KOPT-K1 (cell line): ENCODE data around the gene PARP11.
"Not testable (repeated sequence)": the region's sequence is repeated elsewhere in the genome, so short reads cannot be mapped to it uniquely, and the experiment has no call there.

Experiments
- H3K27ac ChIP-seq: fragments of 200-600 bp; sonication (generic); 2 replicates; pipeline ENCODE4 v1.5.1; 2016; ENCODE audit warnings: antibody characterized with exemption, mild to moderate bottlenecking, low read depth, low read length; ENCODE audit not compliant: poor library complexity, severe bottlenecking
- H3K36me3 ChIP-seq: fragments of 200-600 bp; sonication (generic); 2 replicates; pipeline ENCODE4 v1.5.1; 2017; ENCODE audit warnings: antibody characterized with exemption, mild to moderate bottlenecking, low read length, moderate library complexity; ENCODE audit not compliant: insufficient read depth
- H3K9me3 ChIP-seq: fragments of 200-600 bp; sonication (generic); 2 replicates; pipeline ENCODE4 v1.5.1; 2017; ENCODE audit warnings: antibody characterized with exemption, low read length, mild to moderate bottlenecking; ENCODE audit not compliant: insufficient read depth, poor library complexity, severe bottlenecking

PARP11 gene

DNA sequence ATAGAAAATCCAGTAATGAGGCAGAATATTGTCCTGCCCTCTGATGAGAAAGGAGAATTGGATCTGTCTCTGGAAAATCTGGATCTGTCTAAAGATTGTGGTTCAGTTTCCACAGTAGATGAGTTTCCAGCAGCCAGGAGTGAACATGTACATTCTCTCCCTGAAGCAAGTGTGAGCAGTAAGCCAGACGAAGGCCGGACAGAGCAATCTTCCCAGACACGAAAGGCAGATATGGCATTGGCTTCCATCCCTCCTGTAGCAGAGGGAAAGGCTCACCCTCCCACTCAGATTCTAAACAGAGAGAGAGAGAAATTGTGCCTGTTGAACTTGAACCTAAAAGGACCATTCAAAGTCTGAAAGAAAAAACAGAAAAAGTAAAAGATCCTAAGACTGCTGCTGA lies 31.4 kb downstream of the PARP11 start:
- H3K27ac ChIP-seq, result no peak overlapping the region
- H3K36me3 ChIP-seq, result no peaks in the 10 kb centered on the region; the same call in 1 of the 2 replicates
- H3K9me3 ChIP-seq, result peaks cover 1% of the 10 kb centered on the region

DNA sequence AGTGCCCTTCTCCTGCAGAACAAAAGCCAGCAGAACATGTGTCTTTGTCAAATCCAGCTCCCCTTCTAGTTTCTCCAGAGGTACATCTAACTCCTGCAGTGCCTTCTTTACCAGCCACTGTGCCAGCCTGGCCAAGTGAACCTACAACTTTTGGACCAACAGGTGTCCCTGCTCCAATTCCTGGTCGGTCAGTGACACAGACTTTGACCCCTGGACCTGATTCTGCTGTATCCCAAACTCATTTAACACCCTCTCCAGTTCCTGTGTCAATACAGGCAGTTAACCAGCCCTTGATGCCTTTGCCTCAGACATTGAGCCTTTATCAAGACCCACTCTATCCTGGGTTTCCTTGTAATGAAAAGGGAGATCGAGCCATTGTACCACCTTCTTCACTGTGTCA lies 32.4 kb downstream of the PARP11 start:
- H3K27ac ChIP-seq, H3K9me3 ChIP-seq, H3K36me3 ChIP-seq: not testable (repeated sequence)

DNA sequence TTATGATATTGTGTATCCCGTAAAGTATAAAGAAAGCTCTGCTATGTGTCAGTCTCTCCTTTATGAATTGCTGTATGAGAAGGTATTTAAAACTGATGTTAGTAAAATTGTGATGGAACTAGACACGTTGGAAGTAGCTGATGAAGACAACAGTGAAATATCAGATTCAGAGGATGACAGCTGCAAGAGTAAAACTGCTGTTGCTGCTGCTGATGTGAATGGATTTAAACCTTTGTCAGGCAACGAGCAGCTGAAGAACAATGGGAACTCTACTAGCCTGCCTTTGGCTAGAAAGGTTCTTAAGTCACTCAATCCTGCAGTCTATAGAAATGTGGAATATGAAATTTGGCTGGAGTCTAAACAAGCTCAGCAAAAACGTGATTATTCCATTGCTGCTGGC lies 33.5 kb downstream of the PARP11 start:
- H3K9me3 ChIP-seq, H3K27ac ChIP-seq, H3K36me3 ChIP-seq: not testable (repeated sequence)

DNA sequence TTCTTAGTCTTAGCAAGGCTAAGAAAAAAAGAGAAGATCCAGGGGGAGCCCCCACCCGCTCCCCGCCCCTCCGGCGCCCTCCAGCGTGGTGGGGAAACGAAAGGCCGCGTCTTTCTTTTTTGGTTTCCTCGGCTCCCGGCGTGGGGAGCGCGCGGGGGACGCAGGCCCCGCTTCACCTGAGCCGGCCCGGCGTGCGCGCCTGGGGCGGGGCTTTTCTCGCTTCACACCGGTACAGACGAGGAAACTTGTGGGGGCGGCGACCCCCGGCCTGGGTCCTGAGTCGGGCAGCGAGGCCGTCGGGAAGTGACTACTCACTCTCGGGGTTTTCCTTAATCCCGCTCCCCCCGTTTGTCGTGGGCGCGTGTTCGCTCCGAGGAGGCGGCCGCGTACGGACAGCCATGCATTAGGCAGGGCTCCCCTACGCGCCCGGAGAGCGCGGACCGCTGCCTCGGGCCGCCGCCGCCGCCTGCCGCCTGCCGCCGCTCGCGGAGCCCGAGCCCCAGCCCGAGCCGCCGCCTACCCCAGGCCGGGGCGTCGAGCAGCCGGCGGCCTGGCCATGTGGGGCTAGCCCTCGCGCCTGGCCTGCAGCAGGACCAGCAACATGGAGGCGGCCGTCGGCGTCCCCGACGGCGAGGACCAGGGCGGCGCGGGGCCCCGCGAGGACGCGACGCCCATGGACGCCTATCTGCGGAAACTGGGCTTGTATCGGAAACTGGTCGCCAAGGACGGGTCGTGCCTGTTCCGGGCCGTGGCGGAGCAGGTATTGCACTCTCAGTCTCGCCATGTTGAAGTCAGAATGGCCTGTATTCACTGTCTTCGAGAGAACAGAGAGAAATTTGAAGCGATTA lies 34.3 kb downstream of the PARP11 start:
- H3K9me3 ChIP-seq, H3K36me3 ChIP-seq, H3K27ac ChIP-seq: not testable (repeated sequence)

DNA sequence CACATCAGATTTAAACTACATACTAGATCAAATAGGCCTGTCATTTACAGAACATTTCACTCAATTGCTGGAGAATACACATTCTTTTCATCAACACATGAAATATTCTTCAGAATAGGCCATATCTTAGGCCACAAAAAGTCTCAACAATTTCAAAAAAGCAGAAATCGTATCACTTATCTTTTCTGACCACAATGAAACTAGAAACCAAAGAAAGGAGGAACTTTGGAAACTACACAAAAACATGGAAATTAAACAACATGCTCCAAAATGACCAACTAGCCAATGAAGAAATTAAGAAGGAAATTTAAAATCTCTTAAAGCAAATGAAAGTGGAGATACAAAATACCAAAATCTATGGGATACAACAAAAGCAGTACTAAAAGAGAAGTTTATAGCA lies 35.1 kb downstream of the PARP11 start:
- Histone ChIP-seq H3K9me3 (peaks cover 4% of the 10 kb centered on the region), H3K36me3 (no peaks in the 10 kb centered on the region; the same call in 1 of the 2 replicates), H3K27ac (no peak overlapping the region)

DNA sequence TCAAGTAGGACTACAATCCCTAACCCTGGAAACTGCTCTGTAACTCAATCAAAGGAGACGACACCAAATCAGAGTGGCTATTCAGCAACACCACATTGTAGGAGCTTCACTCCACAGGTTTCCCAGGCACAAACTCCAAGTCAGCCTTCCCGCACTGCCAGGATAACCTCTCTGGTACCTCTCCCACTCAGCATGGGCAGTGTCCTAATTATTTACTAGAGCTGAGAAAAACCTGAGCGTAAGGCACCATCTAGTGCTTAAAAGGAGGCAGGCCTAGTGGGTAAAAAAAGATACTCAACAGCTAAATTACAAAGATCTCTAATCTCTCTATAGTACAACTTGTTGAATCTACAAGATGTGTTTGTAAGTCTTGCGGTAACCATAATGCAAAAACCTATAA lies 36.1 kb downstream of the PARP11 start:
- Histone ChIP-seq H3K9me3 (peaks cover 4% of the 10 kb centered on the region), H3K36me3 (no peaks in the 10 kb centered on the region; the same call in 1 of the 2 replicates)

DNA sequence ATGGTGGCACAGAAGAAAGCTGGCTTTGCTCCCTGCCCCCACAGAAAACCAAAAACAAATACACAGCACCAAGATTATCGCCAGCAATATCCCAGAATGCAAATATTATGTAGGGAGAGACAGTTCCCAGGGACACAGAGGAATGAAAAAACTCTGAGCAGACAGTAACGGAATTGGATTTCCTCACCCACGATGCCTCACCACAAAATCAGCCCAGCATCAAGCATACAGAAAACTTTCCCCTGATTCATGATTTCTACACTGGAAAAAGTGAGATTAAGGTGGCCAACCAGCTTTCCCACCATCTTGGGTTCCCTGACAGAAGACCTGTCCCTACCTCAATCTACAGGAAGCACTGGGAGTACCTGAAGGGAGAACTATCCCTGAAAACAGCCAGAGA lies 36.6 kb downstream of the PARP11 start:
- Histone ChIP-seq H3K36me3 (no peaks in the 10 kb centered on the region; the same call in 1 of the 2 replicates), H3K9me3 (peaks cover 4% of the 10 kb centered on the region), H3K27ac (no peak overlapping the region)

More for the DNA sequence above, 36.1 kb downstream of the PARP11 start:
- no peak overlapping the region for H3K27ac ChIP-seq

DNA sequence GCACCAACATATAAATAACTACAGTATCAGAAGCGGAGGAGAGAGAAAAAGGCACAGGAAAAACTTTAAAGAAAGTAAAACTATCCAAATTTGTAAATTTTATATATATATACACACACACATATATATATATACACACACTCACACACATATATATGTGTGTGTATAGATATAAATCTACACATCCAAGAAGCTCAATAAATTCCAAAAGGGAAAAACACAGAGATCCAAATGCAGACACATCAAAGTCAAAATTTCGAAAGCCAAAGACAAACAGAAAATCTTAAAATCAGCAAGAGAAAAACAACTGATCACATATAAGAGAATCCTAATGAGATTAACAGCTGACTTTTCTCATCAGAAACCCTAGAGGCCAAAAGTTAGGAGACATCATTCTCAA lies 37.3 kb downstream of the PARP11 start:
- no peaks in the 10 kb centered on the region; the same call in 1 of the 2 replicates for H3K36me3 ChIP-seq
- H3K27ac ChIP-seq, result no peak overlapping the region
- peaks cover 4% of the 10 kb centered on the region for H3K9me3 ChIP-seq

DNA sequence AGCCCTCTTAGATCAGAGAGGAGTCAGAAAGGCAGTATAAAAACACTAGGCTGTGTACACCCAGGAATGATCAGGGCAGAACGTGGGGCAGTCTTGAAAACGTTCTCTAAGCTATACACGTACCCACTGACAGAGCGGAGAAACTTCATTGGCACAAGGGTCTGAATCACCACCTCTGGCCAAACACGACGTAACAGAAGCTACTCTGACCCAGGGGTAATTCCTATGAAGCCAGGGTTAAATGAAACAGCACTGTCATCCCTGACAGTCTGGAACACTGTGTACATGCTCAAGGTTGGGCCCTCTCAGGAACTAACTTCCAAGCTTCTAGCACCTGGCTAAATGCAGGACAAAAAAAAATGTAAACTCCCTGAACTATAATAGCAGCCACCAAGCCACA lies 38.4 kb downstream of the PARP11 start:
- H3K27ac ChIP-seq, result no peak overlapping the region
- H3K9me3 ChIP-seq, result peaks cover 4% of the 10 kb centered on the region
- H3K36me3 ChIP-seq, result no peaks in the 10 kb centered on the region; the same call in 1 of the 2 replicates

DNA sequence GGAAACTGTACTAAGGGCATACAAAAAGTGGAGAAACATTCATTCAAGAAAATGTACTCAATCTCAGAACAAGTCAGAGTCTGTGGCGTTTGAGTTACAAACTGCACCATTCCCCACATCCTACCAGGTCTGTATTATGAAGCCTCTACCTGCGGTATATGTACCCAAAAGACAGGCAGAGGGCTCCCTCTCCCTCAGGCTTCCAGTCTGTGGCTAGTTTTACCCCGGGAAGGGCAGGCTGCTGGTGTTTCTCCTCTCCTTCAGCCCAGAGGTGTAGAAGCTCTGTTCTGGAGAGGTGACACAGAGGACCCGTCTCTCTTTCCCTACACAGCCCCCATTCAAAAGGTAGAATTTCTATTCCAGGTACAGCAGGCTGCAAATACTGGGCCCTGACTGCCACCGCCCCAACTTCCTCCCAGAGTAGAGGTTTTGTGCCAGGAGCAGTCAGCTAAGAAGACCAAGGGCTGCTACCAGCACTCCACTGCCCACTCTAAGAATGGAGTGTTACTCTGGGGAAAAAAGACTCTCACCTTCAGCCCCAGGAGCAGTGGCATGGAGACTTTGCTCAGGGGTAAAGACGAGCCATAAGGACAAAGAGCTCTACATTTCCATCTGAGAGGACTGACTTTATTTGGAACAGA lies 39.4 kb downstream of the PARP11 start:
- H3K27ac ChIP-seq, result no peak overlapping the region
- H3K36me3 ChIP-seq, result no peaks in the 10 kb centered on the region
- peaks cover 4% of the 10 kb centered on the region for H3K9me3 ChIP-seq

DNA sequence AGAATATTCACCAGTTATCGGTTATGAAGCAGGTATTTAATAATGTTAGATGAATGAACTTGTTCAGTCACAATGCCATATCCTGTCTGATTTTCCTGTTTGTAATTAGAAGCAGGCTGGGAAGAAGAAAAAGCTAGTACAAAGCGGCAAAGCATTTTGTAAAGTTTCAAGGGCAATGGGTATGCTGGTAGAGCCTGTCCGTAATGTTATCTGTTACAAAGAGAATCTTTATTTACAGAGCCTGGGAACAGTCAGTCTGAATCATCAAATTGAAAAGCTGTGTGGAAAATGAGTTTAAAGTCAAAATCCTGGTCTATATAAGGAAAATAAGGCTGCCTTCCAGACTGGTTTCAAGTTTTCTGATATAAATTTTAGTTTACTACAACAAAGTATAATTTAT lies 40.5 kb downstream of the PARP11 start:
- no peaks in the 10 kb centered on the region for H3K36me3 ChIP-seq
- no peak overlapping the region for H3K27ac ChIP-seq
- H3K9me3 ChIP-seq, result peaks cover 4% of the 10 kb centered on the region

DNA sequence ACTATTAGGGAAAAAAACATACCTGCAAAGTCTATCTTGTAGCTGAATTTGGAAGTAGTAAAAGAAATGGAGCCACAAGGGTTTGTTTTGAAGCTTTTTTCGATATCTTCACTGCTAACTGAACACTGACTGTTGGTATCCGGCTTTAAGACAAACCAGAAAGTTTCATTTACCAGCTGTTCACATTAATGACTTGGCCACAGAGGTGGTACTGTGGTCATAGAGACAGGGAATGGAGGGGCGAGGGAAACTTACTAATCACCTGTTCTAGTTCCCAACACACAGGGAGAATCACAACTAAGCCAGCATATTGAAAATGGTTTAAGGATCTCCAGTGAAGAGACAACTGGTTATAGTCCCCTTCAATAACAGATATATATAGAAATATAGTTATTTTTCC lies 44.3 kb downstream of the PARP11 start:
- H3K36me3 ChIP-seq, result peaks cover 7% of the 10 kb centered on the region
- H3K27ac ChIP-seq, result no peak overlapping the region
- H3K9me3 ChIP-seq, result no peaks in the 10 kb centered on the region

DNA sequence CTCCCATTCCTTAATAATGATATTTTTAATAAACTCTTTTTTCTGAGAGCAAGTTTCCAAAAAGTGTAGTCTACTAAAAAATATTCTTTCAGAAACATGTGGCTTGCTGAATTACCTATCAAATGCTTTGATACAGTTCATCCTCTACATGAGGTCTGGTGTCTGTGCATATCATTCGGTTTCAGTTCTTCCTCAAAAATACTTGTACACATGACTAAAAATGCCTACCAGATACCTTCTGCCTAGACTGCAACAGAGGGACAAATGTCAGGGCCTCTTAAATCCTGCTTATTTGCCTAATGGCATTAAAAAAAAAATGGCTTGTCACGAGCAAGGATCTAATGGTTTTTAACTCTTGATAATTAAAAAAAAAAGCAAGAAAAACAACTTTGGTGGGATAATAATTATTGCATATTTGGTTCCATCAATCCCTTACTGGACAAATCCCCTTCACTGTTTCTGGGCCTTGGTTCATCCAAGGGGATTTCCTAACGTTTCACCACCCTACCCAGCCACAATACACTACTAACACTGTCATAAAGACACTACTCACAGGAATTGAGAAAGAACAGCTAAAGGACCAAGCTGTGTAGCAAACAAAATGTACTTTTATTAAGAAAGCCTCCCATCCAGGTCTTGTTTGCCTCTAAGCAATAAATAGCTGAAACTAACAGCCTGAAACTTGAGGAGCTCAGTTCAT lies 45.7 kb downstream of the PARP11 start:
- no peak overlapping the region for H3K27ac ChIP-seq
- H3K9me3 ChIP-seq, result no peaks in the 10 kb centered on the region
- H3K36me3 ChIP-seq, result peaks cover 7% of the 10 kb centered on the region

DNA sequence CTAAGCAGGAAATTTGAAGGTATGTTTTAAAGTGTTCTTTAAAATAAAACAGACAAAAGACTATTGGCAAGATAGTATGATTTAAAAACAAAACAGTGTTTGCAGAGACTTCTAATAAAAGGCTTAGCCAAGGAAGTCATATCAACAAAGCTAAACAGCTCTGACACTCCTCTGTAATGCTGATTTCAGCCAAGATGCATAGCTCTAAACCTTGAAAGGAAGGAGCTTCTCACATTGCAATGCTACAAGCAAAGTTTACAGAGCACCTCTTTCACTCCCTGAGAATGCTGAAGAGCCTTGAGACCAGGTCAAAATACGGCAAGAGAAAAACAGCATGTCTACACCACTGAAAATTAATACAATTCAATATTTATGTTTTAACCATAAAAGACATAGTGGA lies 51.8 kb downstream of the PARP11 start:
- Histone ChIP-seq H3K27ac (no peak overlapping the region), H3K9me3 (no peaks in the 10 kb centered on the region), H3K36me3 (peaks cover 18% of the 10 kb centered on the region)

DNA sequence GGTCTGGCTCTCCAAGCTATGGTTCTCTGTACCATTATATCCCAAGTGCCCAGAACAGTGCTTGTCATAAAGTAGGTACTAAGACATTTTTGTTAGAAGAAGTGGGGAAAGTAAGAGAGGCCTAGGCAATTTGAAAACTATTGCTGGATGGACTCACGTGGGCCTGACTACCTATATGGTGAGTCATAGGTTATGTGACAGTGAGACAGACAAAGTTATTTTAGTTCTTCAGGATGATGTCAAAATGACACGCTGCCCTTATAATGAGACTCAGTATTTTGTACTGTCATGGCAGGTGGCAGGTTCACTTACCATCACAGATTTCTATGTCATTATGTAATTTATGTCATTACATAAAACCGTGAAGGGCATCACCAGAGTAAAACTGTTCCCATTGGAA lies 53.1 kb downstream of the PARP11 start:
- H3K36me3 ChIP-seq, result peaks cover 16% of the 10 kb centered on the region
- H3K9me3 ChIP-seq, result no peaks in the 10 kb centered on the region
- no peak overlapping the region for H3K27ac ChIP-seq
